Kidney (tissue), 14 donors: ENCODE results near the gene SIVA1. TPM values are rescaled to one million over a fixed set of nuclear protein-coding genes. Genes with fewer than 3 reads are reported as not detected.

Source experiments
- DNase-seq, 5 donors: peaks; one replicate each; pipeline ENCODE4 v3.0.0-alpha.2; 2013 to 2020
- FAIRE-seq: peaks from 2 replicates; lab custom pipeline; 2012; peaks lifted over from hg19 to GRCh38; lab: Jason Lieb, UNC
- H3K27ac ChIP-seq, 2 donors: one replicate each; pipeline ENCODE4 v1.7.0; 2013; ENCODE audit warnings: low read depth in 2 of 2, low read length in 2 of 2, inconsistent platforms in 1 of 2
- H3K27me3 ChIP-seq: one replicate; pipeline ENCODE4 v1.7.1; 2013; ENCODE audit warnings: low read length, inconsistent platforms; ENCODE audit not compliant: control insufficient read depth, insufficient read depth
- H3K36me3 ChIP-seq, 3 donors: one replicate each; pipeline versions ENCODE4 v1.7.0 to v1.7.1; 2013; ENCODE audit warnings: low read length in 3 of 3, control low read depth in 1 of 3, inconsistent platforms in 1 of 3; ENCODE audit not compliant: insufficient read depth in 3 of 3, control insufficient read depth in 2 of 3
- H3K4me1 ChIP-seq, 3 donors: one replicate each; pipeline versions ENCODE4 v1.7.0 to v1.7.1; 2013; ENCODE audit warnings: low read length in 3 of 3, inconsistent platforms in 1 of 3, low read depth in 1 of 3; ENCODE audit not compliant: control insufficient read depth in 2 of 3, insufficient read depth in 2 of 3
- H3K4me3 ChIP-seq, 3 donors: one replicate each; pipeline versions ENCODE4 v1.7.0 to v1.8.1; 2013; ENCODE audit warnings: low read length in 3 of 3, control low read depth in 1 of 3, inconsistent platforms in 1 of 3
- H3K9ac ChIP-seq, 3 donors: one replicate each; pipeline versions ENCODE4 v1.7.0 to v1.7.1; 2013; ENCODE audit warnings: low read length in 3 of 3, control low read depth in 1 of 3, inconsistent platforms in 1 of 3
- H3K9me3 ChIP-seq, 3 donors: one replicate each; pipeline versions ENCODE4 v1.7.0 to v1.7.1; 2013; ENCODE audit warnings: low read length in 3 of 3, control low read depth in 1 of 3, inconsistent platforms in 1 of 3; ENCODE audit not compliant: control insufficient read depth in 2 of 3, insufficient read depth in 1 of 3
- intact Hi-C: fragments of 100-400 bp; cut with DNase I; formaldehyde crosslinking; loops from one replicate; pipeline ENCODE4 v1.11.1; 2022
- polyA plus RNA-seq: library from polyadenylated mRNA; stranded (reverse); fragments of 350-450 nt; fragmentation: Illumina TruSeq; extraction: RNeasy Lipid Tissue Mini Kit (QIAGEN cat#74804); gene quantifications from one replicate; pipeline ENCODE4 v1.2.3, GENCODE V29; 2014; ENCODE audit warnings: low read depth, low replicate concordance; ENCODE audit not compliant: insufficient read depth
- total RNA-seq: library from RNA; stranded (reverse); fragmentation: NEBNext Ultra II Directional; extraction: Animal tissue kit (Norgen Biotek cat#: 25700); gene quantifications from one replicate; pipeline ENCODE4 v1.2.1, GENCODE V29; 2021
- TF ChIP-seq, protein P1 (sequence below): IDR thresholded peaks from 3 replicates; pipeline ENCODE4 v1.5.1; 2012; ENCODE audit warnings: mild to moderate bottlenecking, moderate library complexity, borderline replicate concordance; ENCODE audit not compliant: insufficient read depth; ENCODE audit errors: extremely low read depth
- donor health status: control.
- donor health status: control.
- donor health status: control.
- donor health status: control.
- donor health status: control.
- donor health status: DM: yes; HTN: yes; CAD: no.
- donor health status: Normal renal cell carcinoma (clear cell type).

The SIVA1 gene
- total and polyA plus RNA-seq, 2 donors from 2014 or later, result 65.7 to 124 TPM

- intact Hi-C loops, result no loop called here
- H3K4me1 ChIP-seq, result no peaks in the 10 kb centered on the region
- no peaks in the 10 kb centered on the region for H3K27me3 ChIP-seq
- TF ChIP-seq, protein P1, sequence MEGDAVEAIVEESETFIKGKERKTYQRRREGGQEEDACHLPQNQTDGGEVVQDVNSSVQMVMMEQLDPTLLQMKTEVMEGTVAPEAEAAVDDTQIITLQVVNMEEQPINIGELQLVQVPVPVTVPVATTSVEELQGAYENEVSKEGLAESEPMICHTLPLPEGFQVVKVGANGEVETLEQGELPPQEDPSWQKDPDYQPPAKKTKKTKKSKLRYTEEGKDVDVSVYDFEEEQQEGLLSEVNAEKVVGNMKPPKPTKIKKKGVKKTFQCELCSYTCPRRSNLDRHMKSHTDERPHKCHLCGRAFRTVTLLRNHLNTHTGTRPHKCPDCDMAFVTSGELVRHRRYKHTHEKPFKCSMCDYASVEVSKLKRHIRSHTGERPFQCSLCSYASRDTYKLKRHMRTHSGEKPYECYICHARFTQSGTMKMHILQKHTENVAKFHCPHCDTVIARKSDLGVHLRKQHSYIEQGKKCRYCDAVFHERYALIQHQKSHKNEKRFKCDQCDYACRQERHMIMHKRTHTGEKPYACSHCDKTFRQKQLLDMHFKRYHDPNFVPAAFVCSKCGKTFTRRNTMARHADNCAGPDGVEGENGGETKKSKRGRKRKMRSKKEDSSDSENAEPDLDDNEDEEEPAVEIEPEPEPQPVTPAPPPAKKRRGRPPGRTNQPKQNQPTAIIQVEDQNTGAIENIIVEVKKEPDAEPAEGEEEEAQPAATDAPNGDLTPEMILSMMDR, result no peak
- no peak for DNase-seq
- no peak overlapping the region for H3K27ac ChIP-seq
- H3K36me3 ChIP-seq, result no peaks in the 10 kb centered on the region
- H3K9me3 ChIP-seq, result no peaks in the 10 kb centered on the region
- no peak overlapping the region for H3K4me3 ChIP-seq
- no peak for FAIRE-seq
- H3K9ac ChIP-seq, result no peak overlapping the region
Measured at GRCh38 chr14:104784218-104784568, 31.2 kb downstream of the SIVA1 start.

DNA sequence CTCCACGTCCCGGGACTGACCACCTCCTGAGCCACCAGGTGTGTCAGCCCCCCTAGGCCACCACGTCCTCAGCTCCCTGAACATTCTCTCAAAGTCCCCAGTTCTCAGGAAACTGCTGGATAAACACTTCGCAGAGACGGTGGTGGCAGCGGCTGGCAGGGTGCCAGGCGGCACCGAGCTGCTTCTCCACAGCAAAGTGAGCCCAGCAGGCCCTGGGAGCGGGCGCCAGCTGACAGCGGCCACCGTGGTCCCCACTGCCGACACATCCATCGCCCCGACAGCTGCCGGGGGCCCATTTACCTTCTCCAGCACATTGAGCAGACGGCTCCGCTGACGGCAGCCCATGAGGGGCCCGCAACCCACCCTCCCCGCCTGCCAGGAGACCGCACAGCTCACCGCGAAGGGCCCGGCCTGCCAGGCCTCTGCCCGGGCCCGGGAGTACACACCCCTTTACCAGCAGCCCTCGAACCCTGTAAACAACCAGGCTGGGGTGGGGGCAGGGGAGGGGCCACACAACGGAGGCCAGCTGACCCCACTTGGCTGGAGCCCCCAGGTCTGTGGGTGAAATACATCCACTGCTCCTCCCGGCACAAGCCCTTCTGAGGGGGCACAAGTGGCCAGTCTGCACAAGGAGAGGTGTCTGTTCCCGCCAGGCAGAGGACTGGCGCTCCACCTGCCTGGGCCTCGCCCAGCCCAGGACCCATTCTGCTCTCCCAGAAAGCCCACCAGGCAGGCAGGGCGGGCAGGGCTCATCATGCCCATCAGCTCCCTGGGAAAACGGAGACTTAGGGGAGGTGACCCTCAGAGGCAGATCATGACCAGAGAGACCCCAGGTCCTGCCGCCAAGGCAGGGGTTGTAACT lies 32.1 kb downstream of the SIVA1 start:
- no peaks in the 10 kb centered on the region for H3K36me3 ChIP-seq
- no peak overlapping the region for H3K9ac ChIP-seq
- FAIRE-seq, result no peak
- no peaks in the 10 kb centered on the region for H3K4me1 ChIP-seq
- no peak overlapping the region for H3K27ac ChIP-seq
- no peaks in the 10 kb centered on the region for H3K9me3 ChIP-seq
- no peak for DNase-seq
- intact Hi-C loops, result no loop called here
- H3K4me3 ChIP-seq, result no peak overlapping the region
- no peaks in the 10 kb centered on the region for H3K27me3 ChIP-seq
- TF ChIP-seq, protein P1, result no peak

GRCh38 chr14:104785708-104786080 lies 32.7 kb downstream of the SIVA1 start:
- Histone ChIP-seq H3K9ac (no peak overlapping the region), H3K27ac (no peak overlapping the region), H3K9me3 (no peaks in the 10 kb centered on the region), H3K36me3 (no peaks in the 10 kb centered on the region), H3K4me1 (no peaks in the 10 kb centered on the region), H3K4me3 (no peak overlapping the region), H3K27me3 (no peaks in the 10 kb centered on the region)
- FAIRE-seq, result no peak
- DNase-seq, result no peak
- TF ChIP-seq, protein P1, result no peak
- intact Hi-C loops, result no loop called here
